ENCODE measurements around the gene SHANK1.
A peak's percentile ranks its signal among the peaks of the same experiment; 100 is the strongest.

SHANK1 gene

DNA sequence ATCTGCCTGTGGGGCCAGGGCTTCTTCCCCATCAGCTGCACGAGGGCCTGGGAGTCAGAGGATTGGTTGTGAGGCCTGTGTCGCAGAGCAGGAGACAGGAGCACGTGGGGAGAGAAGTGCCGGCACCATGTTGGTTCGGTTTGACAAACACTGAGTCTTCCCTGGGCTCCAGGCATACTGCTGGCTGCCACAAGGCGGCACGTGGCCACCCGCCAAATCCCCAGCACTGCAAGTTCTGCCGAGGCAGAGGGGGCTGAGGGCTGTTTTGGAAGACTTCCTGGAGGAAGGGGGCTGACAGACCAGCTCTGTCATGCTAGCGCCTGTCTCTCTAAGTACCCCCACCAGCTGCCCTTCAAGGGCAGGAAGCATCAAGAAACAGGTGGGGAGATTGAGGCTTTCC, 9.5 kb downstream of the SHANK1 start:
- DNase-seq = no peak

DNA sequence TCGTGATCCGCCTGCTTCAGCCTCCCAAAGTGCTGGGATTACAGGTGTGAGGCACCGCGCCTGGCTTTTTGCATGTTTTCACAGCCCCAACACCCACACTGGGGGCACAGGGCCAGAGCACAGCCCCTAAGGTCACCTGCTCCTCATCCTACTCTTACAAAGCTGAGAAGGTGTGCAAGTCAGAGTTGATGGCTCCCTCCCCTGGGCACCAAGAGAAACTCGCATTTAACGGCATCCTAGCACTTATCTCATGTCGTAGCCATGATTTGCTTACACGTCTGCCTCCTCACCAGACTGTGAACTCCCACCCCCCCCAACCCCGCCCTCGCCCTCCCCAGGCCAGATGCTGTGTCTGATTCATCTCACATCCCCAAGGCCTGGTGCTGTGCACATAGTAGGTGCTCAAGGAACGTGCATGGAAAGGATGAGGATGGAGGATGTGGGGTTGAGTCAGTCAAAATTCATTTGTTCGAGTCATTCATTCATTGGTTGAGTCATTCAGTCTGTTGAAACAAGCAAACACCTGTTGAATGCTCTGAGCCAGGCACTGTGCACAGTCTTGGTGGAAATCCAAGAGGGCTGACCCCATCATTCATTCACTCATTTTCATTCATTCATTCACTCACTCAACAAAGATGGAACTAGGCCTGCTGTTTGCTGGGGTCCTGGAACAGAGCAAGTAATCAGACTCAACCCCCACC, 11.3 kb downstream of the SHANK1 start:
- DNase-seq = no peak

GRCh38 chr19:50706387-50706786, 13.2 kb downstream of the SHANK1 start:
- DNase-seq = no peak

- DNase-seq = no peak
Measured at GRCh38 chr19:50705422-50706019, 14.1 kb downstream of the SHANK1 start.

DNA sequence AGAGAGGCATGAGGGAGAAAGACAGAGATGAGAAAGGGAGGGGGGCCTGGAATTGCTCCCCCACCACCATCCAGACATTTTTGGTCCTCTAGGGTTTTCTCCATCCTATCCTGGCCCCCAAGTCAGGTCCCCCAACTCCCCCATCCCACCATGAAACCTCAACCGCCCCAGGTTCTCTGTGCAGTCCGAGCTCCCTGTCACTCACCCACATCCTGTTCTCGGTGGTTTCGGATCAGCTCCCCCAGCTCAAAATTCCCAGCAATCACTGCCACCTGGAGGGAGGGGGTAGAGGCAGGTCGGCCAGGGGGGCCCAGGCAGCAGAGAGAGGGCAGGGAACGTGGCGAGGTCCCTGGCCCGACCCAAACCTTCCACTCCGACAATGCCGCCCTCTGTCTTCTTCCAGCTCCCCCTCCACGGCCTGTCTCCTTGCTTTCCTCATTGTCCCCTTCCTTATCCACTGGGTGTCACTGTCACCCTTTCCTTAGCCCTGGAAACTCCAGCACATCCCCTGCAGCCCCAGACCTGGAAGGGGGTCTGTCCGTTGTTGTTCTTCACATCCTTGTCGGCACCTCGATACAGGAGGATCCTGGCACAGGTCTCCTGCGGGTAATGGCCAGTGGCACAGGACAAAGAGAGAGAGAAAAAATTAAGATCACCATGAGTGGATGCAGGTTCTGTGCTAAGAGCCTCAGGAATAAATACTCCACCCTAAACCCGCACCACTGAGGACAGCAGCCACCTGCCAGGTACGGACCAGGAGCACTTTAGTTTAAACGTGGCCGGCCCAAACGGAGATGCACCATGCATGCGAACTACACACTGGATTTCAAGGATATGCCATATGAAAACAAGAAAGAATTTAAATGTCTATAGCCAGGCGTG, 15.4 kb downstream of the SHANK1 start:
- DNase-seq = no peak

DNA sequence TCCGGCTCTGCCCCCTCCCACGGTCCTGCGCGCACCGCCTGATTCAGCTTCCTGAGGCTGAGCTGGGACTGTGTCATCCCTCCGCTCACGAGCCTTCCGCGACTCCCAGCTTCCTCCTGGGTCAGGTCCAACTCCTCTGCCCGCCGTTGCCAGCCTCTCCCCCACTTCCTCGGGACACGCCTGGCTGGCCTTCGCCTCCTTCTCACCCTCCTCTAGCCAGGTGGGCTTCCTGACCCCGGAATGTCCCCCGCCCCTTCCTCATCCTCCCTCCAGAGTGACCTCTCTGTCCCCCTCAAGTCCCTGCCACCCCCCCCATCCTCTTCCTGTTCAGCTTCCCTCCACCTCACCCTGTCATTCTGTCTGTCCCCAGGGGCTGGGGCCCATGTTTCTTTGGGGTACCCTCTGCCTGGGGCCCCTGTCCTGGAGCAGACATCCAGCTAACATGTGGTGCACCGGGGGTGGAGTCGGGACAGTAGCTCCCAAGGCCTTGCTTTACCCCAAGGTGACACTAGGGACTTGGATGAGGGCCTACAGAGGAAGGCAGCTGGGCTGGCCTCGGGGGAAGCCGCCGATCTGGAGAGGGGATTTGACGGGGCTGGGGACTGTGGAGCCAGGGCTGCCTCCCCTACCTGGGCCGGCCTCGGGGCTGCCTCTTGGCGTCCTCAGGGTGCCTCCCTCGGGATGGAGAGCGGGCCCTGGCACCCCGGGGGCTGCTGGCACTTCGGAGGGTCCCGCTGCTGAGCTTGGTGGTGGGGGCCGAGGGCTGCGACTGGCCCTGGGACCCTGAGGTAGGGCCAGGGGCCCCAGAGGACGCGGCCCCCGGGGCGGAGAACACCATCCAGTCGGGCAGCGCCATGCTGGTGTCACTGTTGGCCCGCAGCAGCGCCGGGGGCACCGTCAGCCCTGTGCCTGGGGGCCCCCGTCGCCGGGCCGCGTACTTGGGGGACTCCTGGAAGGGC, 16.5 kb downstream of the SHANK1 start:
- no peak for DNase-seq

DNA sequence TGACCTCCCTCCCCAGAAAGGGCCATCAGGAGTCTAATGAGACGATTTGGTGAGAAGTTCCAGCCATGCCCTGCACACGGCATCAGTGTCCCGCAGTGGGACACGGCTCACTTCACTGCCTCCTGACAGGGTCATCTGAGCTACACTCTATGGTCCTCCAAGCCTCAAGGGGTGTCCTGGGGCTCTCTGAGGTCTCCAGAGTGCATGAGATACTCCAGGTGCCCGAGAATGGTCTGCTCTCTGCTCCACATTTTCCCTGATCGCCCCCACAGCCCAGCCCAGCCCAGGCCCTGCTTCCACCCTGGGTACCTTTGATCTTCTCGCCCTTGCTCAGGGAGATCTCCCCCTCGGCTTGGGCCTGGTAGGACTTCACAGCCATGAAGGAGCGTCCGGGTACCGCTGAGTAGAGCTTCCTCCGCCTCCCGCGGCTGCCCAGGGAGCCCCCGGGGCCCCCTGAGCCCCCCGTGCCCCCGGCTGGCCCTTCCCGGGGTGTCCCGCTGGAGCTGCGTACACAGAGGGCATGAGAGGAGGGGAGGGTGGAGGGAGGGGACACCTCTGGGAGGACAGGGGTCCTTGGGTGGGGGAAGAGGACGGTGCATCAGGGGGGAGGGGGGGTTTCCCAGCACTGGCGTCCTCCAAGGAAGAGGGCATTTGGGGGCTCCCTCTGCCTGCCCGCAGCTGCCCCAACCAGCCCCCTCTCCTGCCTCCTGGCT, 17.3 kb downstream of the SHANK1 start:
- DNase-seq = no peak

- no peak for DNase-seq
Measured at GRCh38 chr19:50701367-50701985, 18.1 kb downstream of the SHANK1 start.

DNA sequence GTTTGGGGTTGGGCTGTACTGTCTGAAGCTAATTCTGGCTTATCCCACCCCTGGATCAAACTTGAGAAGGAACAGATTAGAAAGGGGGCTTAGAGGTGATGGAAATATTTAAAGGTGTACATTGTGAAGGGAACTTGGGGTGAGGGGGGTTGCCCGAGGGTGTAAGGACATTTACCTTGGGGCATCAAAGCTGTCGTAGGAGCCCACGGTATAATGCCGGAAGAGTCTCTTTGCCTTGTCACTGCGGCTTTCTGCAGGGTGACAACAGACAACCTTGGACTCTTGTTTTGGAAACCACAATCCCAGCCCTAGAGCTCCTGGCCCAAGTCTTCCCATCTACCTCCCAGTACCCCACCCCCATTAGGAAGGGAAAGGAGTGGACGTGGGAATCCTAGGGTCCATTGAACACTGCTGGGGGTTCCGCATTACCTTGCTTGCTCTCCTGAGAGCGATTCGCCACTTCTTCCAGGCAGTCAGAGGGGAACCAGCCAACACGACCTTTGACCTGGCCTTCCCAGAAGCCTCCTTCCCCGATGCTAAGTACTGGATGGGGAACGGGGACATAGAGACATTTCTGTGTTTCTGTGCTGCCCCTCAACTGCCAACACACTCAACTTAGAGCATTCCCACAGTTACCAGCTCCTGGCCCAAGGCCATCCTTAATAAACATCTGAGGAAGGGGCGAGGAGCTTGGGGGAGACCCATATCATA, 22.0 kb downstream of the SHANK1 start:
- DNase-seq = no peak

DNA sequence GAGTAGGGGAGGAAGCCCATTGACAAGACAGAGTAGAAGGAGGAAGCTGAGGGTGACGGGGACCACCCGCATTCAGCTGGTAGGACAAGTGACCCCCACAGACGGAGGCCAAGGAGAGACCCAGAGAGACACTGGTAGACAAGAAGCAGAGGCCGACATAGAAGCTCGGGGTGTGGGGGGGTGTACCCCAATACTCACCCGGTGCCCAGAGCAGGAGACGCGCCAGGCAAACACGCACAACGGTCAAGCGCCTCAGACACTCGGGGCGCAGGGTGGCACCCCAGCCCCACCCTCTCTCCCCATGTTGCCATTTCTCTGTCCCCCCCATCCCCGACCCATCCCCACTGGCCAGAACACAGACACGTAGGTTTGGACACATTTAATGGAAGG, 23.5 kb downstream of the SHANK1 start:
- DNase-seq = no peak

GRCh38 chr19:50695251-50696093, 24.1 kb downstream of the SHANK1 start:
- no peak for DNase-seq

DNA sequence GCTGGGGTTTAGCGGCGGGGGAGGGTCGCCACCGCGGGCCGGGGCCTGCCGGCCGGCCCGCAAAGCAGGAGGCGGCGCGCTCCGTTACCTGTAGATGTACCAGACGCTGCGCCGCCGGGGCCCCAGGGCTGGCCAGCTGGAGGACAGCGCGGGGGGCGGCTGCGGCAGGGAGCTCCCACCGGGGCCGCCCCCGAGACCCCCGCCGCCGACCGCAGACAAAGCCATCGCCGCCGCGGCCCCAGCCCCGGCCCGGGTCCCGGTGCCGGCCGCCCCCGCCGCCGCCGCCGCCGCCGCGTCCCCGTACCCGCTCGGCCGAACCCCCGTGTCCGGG, 24.8 kb downstream of the SHANK1 start:
- DNase-seq = no peak

- DNase-seq = no peak
Measured at GRCh38 chr19:50693064-50693975, 26.3 kb downstream of the SHANK1 start.

DNA sequence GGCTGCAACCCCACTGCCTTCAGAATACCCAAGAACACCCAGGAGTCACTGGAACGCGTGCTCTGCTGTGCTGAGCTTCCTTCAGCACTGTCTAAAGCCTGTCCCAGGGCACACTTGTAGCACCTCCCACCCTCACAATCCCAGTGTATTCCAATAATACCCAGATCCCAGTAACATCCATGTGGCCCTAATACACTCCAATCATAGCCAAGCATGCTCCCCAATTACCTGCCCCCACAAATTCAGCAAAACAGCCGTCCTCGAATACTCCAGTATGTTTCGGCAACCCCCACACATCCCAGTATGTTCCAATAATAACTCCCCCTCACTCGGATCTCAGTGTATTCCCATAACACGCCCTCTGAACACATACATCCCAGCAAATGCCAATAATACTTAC, 29.2 kb downstream of the SHANK1 start:
- DNase-seq = no peak

DNA sequence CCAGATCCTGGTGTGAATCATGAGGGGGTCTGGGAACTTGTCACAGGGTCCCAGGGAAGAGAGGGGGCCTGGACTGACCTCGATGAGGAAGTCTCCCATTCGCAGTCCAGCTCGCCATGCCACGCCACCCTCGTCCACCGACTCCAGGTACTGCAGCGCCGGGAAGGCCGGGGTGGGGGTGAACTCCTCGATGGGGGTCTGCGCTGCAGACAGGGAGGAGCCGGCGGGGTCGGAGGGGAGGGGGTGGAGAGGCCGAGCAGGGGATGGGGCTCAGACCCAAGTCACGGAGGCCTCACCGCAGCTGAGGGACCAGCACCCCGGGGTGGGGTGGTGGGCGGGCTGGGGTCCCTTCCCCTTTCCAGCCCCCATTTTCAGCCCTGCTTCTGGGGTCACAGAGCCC, 30.8 kb downstream of the SHANK1 start:
- no peak for DNase-seq

GRCh38 chr19:50686310-50687032, 33.1 kb downstream of the SHANK1 start:
- DNase-seq = no peak

GRCh38 chr19:50679177-50680125, 40.2 kb downstream of the SHANK1 start:
- peak in 1 of 2 experiments; percentile 16 for DNase-seq

Data from NCI-H187 (cell line).